HG03095 (cell line): ENCODE results near the gene IL22.
"Not testable (repeated sequence)": the region's sequence is repeated elsewhere in the genome, so short reads cannot be mapped to it uniquely, and the experiment has no call there.

Experiments used
- ATAC-seq: cut with Tn5 transposase; IDR thresholded peaks from one replicate; pipeline ENCODE4 v1.9.1; 2021; ENCODE audit warnings: moderate library complexity; ENCODE audit not compliant: unreplicated experiment

Gene IL22

DNA sequence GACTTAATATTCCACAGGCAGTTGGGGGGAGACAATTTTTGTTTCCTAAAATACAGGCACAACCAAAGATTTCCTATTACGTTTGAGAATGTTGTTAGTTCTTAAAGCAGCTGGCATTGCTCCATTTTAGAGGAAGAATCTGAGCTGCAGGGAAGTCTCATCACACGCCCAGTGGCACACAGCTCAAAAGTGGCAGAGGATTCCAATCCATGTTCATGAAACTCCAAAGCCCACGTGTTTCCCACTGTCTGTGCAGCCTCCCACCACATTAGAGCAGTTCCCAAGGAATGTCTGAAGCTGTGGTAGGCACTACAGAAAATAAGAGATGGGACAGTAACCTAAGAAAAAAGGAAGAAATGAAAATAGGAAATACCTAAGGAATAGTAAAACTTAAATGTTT is 21.7 kb downstream of the IL22 start:
- no peak for ATAC-seq

DNA sequence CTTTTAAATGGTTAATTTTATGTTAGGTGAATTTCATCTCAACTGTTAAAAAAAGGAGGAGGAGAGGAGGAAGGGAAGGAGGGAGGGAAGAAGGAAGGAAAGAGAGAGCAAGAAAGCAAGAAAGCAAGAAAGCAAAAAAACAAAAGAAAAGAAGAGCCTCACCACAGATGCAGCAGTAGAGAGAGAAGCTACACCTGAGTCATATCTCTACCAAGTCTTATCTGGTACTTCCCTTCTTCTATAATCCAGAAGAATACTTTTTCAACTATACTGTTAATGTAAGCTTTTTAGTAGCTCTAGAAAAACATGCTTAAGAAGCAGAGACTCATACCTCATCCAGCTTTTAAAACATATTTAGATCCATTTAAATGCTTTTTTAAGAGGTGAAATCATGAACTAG is 22.2 kb downstream of the IL22 start:
- ATAC-seq: peak; percentile 51

DNA sequence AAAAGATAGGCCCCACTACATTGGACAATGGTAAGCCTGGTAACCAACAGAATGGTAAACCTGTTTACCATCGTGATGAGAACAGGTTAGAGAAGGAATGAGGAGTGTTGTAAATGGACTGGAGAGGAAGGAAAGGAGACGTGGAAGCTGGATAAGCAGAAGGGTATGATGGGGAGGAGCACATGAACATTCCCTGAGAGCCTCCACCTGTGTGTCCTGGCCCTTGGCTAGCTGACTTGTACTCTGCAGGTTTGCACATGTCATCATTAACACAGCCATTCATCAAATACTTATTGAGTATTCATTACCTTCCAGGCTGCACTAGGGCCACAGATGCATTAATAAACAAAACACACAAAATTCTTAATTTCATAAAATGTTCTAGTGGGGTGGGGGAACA is 23.4 kb downstream of the IL22 start:
- ATAC-seq: no peak

DNA sequence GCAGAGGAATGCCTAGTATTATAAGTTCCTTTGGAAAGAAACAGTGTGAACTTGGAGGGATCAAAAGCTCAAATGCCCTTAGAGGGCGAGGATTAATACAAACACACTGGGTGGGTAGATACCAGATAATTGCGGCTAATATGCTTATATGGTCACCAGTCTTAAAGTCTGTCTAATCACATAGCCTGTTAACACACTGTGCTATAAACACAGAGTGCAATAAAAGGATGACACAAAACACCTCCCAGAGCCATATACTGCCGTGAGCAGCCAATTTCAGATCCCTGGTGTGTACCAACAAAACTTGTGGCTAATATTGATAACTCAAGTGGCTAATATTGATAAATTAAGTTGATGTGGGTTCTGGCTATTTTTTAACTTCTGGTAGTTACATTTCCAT is 26.0 kb downstream of the IL22 start:
- ATAC-seq: no peak

DNA sequence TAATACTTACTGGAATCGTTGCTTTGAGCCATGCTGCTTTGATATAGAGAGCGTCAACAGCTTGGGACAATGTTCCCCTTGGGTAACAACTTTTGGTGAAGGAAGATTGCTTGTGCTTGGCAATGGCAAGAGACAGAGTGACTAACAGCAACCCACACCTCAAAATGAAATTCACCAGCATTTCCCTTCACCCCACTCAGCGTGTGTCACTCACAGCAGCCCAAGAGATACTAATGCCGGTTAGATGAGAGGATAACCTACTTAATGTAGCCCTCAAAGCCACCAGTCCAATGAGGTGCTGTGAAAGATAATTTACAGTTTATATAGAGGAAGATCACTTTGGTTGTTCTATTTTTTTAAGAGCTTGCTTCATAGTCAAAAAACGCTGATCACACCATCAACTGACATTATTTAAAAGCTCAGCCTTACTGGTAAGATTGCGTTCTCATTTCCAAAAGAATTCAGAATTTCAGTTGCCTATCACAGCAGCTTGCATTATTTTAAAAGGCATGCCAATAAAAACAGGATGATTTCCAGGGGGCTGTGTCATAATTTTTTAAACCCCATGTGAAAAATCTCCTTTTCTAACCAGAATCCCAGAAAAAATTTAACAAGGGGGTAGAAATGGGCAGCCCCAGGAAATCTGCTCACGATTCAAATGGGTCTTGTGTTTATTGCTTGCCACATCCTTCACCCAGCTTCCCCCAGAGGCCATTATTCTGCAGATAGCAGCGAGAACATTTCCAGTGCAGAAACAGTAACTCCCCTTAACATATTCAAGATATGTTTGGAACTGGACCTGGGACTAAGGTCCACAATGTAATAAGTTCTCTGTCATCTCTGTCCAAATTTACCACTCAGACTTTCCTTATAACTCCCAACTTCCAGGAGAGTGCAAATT is 27.6 kb downstream of the IL22 start, which contains the start of gene IL26:
Gene IL26, minus strand, starts transcription at position 235 of the 901 bp plus-strand sequence. Its CDS starts 54 bp downstream, at position 181.
- no peak for ATAC-seq

DNA sequence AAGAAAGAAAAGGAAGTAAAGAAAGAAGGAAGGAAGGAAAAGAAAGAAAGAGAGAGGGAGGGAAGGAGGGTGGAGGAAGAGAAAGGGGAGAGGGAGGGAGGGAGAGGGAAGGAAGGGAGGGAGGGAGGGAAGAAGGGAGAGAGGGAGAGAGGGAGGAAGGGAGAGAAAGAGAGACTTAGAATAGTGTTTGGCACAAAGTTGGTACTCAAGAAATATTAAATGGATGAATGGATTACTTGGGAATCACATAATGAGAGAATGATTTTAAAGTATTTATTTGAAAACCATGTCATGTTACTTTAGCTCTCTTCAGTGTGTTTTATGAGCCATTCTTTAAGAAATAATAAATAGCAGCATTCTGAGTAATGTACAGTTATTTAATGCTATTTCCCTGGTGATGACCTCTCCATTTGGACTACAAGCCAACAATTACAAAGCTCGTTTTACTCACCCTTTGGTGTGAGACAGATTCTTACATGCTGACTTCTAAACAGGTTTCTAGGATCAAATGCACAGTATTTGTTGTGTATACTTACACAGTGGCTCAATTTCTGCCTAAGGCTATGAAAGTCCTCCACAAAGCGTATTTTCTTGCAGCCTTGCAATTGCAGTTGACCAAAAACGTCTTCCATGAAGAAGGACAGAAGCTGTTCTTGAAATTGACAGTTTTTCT is 28.7 kb downstream of the IL22 start:
- no peak for ATAC-seq

DNA sequence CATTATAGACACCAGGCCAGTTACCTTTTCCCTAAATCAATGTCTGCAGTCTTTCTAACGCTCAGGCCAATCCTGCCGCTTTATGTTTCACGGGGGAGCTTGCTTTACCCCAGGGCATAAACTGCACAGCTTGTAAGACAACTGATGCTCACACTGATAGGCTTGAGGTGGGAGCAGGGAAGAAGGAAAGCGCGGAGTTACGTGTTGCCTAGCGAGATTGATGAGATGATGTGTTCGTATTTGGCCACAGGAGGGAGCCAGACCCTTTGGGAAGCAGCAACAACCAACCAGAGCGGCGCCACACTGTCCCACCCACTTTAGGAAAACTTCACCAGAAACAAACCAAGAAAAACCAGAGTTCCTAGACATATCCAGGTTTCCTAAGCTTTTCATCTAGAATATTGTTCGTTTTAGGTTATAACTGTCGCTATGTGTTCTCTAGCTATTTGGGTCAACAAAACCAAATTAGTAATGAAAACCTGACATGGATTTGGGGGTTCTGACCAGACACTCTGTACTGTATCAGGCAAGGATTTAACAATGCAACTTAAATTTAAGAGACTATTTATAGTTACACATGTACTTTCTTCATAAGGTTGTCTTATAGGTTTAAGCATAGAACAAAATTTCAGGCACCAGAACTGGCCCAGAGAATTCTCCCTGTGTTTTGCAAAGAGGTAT is 30.2 kb downstream of the IL22 start:
- peak; percentile 95 for ATAC-seq

DNA sequence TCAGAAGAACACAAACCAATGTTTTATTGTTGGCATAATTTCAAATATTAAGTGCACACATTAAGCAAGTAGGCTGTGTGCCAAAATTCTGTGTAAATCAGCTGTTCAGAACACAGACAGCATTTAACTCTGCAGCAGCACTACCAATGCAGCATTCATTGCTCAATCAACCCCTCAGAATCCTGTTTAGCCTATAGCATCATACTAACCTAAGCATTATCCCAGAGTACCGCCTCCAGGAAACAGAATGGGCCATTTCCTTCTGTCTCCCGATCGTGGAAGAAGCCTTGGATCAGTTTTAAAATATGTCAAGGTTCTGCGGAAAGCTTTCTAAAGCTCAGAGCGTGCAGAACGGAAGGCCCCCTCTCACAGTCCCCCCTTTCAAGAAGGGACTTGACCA is 31.1 kb downstream of the IL22 start:
- no peak for ATAC-seq

DNA sequence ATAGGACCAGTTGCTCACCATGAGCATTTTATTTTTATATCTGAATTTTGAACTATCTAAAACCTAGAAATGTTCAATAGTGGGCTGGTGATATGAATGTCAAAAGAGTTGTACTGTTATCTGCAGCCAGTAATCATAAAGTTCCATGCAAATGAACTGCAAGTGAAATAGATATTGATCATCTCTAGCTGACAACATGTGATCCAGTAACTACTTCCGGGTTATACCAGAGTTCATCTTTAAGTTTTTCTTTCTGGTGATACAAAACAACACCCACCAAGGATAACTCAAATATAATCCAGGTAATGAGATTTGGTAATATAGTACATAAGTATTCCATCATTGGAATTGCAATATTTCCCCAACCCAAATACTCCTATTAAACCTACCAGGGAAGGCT is 31.9 kb downstream of the IL22 start:
- ATAC-seq: no peak

DNA sequence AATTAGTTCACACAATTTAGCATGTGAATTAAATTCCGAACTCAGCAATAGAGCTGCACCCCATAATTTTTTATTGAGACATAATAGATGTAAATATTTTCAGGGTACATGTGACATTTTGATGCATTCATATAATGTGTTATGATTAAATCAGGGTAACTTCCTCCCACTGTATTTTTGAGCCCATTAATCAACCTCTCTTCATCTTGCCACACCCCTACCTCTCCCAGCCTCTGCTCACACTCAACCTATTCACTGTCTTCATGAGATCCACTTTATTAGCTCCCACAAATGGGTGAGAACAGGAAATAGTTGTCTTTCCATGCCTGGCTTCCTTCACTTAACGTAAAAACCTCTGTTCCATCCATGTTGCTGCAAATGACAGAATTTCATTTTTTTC is 42.5 kb downstream of the IL22 start:
- no peak for ATAC-seq

DNA sequence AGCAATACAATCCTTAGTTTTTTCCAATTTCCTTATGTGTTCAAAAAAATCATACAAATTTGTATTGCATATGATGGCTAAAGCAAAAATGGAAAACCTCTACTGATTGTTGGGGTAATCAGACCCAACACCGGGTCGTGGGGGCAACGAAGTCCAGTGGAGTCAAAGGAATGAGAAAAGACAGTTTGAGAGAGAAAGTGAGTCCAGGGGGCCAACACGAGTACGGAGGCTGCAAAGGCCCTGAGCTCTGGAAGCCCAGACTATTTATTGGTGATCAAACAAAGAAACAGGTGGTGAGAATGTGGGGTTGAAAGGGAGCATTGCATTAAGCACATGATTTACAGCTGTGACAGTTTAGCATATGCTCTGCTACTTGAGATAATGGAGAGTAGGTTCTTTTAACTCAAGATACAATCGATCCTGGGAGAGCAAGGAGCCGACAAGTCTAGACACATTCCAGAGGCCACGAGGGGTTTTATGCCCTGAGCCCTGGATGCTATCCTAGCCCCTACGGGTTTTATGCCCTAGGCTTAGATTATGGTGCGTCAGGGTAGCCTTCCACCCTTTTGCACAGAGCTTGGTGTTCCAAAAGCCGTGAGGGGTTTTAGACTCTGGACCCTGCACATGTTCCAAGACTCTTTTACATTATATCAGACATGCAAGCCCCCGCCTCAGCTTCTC is 44.2 kb downstream of the IL22 start:
- not testable (repeated sequence) for ATAC-seq

DNA sequence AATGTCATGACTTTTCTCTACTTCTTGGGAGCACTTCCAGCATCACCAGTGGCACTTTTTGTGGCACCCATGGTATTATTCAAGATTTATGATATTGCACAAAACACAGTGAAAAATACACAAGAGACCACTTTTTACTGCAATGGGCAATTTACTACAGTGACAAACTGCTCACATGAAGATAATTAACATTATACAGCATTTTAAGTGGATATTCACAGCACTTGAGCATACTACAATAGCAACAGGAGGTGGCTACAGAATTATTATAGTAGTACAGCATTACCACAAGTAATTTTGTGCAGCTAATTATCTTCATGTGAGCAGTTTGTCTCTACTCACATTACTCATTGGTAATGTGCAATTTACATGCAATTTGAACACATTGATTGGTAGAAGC is 46.1 kb downstream of the IL22 start:
- ATAC-seq: no peak

DNA sequence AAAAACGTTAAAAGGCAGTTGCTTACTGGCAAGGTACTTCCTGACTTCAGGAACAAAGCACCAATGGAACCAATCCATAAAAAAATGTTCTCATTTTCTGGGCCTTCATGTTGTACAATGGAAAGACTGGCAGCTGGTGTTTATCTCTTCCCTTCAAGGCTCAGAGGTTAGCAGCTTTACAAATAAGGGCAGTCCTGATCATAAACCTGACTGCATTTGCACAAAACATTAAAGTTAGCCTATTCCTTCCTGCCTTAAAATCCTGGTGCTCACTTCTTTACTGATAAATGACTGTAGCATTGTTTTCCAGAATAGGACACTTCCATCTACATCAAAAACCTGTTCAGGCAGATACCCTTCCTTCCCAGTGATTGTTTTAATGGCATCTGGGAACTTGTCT is 47.0 kb downstream of the IL22 start:
- ATAC-seq: no peak

DNA sequence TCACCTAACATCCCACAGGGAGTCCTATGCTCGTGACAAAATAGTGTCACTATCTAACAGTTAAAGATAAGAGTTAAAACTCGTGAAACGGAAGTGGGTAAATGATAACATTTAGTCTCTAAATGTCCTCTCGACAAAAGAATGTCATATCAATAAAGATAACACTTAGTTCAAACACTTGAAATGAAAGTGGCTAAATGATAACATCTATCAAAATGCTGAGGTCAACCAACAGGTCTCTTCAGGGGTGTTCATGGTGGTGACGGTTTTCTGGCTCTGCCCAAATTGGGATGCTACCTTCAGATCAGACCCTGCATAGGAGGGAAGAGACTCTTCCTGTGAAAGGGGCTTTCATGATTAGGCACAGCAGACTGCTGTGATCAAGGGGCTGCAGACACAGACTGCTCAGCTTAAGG is 49.9 kb downstream of the IL22 start:
- ATAC-seq: no peak

DNA sequence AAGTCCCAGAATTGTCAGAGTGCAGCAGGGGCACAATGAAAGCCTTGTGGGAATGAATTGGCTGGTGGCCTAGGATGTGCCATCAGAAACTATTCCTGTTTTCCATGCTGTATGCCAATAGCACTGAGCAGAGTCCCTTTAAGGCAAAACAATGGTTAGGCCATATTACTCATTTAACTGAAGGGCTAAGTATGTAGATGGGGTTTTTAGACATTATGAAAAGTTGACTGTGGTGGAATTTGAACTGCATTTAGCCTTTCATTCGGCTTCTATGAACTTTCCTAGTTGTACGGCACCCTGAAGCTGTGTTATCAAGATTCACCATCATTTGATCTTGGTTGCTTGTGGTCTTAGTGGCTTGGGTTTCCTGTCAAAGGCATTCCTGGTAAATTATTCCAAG is 52.5 kb downstream of the IL22 start:
- ATAC-seq: no peak

DNA sequence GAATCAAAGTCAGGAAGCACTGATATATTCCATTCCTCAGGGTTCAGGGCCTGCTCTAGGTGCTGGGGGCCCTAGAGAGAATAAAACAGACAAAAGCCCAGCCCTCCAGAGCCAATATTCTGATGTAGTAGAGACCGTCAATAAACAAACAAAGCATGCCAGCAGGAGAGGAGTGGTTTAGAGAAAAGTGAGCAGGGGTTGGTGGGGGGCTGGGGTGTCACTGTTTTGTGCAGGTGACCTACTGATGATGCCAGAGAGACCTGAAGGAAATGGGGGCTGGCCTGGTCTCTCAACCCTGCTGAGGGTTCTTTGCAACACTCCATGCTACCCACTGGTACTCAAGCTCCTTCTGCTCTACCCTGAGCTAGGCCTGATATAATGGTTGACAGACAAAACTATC is 54.3 kb downstream of the IL22 start:
- no peak for ATAC-seq

DNA sequence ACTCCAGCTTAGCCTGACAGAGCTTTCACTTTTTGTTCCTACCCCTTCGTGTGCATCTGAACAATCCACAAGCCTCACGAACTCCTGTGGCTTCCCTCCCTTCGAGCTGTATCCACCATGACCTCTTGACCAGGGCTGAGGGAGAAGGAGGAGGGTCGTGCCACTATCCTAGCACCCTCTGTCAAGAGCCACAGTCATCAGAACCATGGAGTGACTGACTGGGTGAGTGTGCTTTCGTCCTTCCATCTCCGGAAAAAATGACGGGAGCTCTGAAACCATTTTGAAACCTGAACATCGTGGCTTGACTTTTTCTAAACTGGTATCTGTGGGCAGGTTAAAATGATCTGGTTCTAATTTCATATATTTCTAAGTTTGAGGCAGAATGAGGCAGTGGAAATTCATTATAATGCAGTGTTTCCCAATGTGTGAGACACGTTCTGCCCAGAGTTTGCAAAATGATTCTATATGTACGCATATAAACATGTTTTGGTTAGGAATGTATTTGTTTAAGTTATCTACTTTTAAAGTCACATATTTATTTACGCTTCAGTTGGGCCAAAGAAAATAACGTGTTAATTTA is 54.8 kb downstream of the IL22 start:
- ATAC-seq: no peak
